ENCODE data around the gene MGAT5.
A peak's percentile ranks its signal among the peaks of the same experiment; 100 is the strongest.

Gene MGAT5

DNA sequence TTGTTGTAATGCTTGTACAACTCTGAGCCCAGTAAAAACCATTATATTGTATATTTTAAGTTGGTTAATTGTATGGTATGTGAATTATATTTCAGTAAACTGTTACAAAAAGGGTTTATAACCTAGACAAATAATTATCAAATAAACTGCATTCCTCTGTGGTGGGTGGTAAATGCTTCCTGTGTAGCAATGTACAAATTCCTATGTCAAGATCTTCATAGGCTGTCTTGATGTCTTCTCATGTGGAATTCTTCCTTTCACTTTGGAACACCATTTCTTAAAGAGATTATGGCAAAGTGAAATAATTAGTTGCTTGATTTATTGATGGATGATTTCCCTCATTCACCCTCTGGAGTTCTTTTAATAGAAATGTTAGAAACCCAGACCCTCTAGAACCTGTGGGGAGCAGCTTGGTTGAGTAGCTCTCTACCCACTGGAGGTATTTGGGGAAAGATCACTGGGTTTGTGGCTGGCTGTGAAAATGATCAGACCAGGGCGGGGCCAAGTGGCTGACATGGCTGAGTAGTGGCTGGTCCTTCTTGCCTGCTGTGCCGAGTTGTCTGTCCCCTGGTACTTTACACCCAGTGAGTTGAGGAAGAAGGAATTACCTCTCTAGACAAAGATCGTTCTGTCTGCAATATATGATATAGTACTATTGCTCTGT is 22.4 kb upstream of the MGAT5 start:
- DNase-seq (ENCODE audit: low spot score): no peak

DNA sequence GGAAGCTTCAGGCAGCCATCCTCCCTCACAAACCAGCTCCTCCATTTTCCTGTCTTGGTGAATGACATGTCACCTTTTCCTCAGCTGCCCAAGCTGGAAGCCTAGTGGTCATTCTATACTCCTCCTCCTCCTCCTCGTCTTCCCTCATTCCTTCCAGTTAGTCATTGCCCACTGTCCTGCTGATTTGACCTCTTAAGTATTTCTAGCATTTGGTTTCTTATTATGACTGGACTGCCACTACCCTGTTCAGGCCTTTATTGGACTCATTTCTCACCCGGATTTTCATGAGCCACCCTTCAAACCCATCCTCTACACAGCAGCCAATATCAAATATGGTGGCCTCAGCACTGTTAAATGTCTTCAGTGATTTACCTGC is 21.9 kb upstream of the MGAT5 start:
- DNase-seq (ENCODE audit: low spot score): no peak

DNA sequence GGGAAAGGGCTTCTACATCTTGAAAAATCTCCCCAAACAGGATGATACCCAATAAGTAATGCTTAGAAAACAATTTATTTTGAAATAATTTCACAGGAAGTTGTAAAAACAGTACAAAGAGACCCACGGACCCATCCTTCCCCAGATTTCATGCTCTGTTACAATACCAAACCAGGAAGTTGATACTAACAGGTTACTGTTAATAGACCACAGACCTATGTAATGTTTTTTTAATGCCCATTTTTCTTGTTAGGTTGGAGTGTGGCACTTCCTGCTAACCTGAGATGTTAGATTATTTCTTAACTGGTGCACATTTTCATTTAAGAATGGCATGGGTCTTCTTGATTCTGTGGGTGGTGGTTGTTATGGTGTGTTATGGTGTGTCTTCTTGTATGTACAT is 21.4 kb upstream of the MGAT5 start:
- no peak for DNase-seq (ENCODE audit: low spot score)

DNA sequence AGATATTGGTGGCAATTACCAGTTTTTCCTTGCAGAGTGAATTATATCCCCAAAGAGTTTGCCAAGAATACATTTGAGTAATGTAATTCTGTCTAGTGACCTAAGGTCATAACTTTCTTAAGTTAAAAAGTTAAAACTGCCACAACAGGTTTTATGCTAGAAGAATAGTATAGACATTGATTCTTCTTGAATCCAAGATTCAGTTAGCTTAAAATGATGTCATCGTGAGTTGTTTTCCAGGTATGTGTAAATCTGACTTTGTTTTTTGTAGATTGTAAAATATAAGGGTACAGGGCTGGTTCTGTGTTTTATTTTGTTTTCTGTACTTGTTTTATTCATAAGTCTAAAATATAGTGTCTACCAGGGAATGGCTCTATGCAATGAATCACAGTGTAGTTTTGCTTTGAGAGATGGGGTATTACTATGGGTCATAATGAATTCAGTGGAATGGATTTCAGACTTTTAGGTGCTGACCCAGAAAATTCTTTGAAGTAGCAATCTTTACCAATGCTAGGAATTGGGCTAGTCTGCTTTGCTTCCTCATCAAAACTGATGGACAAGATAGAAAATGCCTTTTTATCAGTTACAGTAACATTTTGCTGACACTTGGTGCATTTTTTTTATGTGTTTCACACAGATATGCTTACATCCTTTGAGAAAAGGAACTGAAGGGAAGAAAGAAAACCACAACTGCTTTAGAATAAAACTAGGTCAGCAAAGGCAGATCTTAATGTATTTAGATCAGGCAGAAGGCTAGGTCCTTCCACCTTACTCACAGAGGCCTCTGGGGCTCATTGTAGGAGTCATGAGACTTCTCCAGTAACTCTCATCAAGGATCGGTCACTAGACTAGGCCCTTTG is 20.8 kb upstream of the MGAT5 start:
- no peak for DNase-seq (ENCODE audit: low spot score)

DNA sequence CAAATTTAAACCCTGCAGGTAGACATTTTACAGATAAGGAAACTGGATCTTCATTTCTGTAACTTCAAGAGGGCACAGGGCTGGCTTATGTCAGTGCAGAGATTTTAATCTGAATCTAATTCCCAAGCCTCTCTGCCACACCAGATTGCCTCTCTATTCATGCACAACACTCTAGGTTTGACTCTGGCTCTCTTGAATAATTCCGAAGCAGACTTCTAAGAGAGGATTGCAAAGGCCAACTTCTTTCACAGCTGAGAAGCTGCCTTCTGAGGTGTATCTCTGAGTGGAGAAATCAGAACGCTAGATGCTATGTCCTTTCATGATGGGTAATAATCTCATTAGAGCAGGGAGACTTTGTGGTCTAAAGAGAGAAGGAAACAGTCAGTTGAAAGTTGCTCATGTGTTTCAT is 20.1 kb upstream of the MGAT5 start:
- DNase-seq (ENCODE audit: low spot score): no peak

DNA sequence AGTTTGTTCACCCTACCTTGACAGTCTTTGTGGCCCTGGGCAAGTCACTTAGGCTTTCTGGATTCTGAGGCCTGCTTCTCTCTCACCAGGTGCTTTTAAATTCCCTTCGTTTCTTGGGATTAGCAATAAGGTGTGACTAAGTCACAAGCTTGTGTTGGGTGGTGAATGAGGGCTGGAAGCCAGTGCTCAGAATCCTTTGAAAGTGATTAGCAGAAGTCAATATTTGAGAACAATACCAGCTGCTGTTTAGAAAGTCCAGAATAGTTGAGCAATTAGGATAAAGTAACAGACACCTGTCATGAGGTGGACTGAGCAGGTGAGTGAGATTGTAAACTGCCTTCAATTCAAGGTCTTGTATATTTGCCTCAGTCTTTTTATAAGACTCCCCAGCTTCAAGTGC is 19.3 kb upstream of the MGAT5 start:
- DNase-seq (ENCODE audit: low spot score): no peak

DNA sequence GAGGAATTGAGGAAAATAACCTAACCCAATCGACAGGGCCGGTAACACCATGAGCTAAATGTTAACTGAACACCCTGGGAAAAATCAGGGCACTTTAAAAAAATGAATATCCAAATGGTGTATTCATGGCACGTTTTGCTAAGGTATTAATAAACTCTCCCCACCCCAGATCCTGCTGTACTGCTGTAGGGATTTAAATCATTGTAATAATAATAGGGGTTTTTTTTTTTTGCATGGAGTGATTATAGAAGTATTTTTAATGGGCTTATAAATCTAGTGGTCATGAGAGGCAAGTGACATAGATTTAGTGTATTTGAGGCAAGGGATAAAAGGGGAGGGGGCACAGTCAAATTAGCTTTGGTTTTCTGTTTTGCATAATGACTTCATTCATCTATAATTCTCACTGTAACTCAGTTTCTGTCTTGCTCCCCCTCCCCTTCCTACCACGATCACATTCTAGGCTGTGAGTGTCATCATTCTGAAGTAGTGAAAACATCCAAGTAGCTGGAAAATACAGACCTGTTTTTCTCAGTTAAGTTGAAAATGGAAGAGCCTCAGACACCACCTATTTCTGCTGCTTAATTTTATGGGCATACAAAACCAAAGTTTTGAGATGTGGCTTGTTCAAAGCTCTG is 18.2 kb upstream of the MGAT5 start:
- DNase-seq (ENCODE audit: low spot score): no peak

DNA sequence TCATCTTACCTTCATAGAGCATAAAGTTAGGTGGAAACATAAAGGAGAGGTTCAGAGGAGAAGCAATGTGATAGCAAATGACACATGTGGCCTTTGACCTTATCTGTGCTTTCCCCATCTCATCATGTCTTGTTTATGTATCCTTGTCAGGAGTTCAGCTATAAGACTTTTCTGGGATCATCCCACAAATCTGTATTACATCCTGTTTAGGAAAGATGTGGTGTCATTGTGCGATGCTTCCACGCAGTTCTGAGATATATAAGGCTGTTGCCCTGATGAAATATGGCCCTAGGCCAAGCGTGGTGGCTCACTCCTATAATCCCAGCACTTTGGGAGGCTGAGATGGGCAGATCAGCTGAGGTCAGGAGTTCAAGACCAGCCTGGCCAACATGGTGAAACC is 15.5 kb upstream of the MGAT5 start:
- DNase-seq (ENCODE audit: low spot score): no peak

DNA sequence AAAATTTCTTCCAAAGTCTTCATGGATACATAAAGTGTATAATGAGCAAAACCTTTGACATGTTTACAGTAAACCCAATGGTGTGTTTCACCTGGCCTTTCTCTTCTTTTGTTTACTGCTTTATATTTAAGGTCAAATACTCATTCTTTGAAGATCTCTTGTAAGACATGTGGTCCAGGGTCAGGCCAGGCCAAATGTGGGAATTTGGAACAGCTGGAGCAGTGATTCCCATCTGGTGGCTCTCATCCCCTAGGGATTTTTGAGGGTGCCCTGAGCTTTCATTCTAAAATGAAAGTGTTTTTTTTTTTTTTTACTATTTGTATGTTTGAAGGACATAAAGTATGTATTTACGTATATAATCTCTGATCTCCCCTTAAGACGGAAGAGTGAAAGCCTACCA is 13.8 kb upstream of the MGAT5 start:
- DNase-seq (ENCODE audit: low spot score): no peak

DNA sequence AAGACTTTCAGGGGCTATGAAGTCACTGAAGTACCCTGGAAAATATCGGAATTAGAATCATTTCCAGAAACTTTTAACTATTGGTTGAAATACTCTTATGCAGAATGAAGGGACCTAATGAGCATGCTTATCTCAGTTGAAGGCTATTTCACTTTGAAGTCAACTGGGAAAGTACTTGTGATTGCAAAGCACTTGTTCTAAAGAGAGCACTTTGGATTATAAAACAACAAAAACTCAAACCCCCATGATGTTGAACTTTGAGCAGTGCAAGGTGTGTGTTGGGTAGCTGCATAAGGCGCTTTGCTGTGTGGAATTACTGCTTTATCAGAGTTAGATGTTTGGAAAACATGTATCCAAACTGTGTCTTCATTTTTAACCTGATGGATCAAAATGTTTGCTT is 12.0 kb upstream of the MGAT5 start:
- no peak for DNase-seq (ENCODE audit: low spot score)

DNA sequence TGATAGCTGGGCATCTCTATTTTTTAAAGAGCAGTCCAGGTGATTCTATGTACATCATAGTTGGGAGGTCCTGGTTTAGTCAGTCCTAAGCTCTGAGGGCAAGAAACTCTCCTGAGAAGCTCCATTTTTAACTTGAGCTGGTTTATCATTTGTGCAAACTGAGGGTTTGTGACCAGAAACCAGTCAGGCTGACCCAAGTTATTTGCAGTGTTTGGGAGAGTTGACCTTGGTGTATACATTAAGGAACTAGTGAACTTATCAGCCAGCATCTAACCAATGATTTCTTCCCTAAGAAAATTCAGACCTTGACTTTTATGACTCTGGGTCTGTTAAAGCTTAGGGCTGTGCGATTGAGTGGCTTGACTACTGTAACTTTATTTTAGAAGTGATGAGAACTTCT is 10.6 kb upstream of the MGAT5 start:
- DNase-seq (ENCODE audit: low spot score): no peak

DNA sequence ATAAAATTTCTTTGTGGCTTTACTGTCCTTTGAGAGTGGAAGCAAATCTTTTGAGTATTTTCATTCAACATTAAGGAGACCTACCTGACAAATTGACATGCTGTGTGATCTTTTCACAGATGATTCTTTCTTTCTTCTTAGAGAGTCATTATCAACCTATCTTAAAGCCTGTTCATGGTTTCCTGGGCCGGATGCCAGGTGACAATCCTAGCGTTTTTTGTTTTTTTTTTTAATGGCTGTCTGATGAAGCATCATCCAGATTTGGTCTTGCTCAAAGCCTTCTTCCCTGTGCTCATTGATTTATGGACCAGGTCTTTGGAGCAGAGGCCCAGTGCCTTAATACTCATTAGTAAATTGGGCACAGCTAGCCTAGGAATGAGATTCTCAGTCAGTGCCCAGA is 9.8 kb upstream of the MGAT5 start:
- no peak for DNase-seq (ENCODE audit: low spot score)

DNA sequence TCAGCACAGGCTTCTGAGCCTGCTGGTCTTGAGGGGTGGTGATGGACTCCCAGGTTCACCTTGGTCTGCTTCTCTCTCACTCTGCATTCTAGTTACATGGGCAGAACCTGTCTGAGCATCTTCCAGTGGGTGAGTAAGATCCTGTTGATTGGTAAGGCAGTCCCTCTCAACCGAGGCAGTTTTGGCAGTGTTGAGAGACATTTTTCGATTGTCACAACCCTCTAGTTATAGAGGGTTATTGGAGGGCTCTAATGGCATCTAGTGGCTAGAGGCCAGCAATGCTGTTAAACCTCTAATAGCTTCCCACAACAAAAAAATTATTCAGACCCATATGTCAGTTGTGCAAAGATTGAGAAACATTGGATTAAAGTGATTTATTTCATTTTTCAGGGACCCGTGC is 9.3 kb upstream of the MGAT5 start:
- DNase-seq (ENCODE audit: low spot score): no peak

DNA sequence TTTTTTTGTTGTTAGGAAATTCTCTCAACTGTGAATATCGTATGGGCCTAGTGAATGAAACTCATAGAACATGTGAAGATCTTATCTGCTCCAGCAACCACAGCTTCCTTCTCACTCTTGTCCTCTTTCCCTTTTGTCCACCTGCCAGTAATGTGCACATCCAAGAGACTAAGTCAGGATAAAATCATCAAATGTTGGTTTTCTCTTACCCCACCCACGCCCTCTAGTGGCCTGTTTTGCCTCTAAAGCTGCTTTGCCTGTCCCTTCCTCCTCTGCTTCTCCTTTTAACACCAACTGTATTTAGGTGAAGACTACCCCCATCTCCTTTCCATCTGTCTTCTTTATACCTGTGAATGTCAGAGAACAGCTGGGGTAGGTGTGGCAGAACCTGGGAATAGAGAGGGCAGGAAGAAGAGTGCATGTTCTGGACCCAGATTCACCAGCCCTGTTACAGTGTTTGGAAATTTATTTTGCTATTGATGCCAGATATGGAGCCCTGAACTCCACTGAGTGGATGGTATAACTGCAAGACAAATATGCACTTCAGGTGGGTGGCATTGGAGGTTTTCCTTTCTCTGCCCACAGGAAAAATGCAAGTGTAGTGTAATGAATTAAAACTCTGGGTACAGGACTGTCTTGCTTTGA is 8.4 kb upstream of the MGAT5 start:
- peak; percentile 80 for DNase-seq (ENCODE audit: low spot score)

DNA sequence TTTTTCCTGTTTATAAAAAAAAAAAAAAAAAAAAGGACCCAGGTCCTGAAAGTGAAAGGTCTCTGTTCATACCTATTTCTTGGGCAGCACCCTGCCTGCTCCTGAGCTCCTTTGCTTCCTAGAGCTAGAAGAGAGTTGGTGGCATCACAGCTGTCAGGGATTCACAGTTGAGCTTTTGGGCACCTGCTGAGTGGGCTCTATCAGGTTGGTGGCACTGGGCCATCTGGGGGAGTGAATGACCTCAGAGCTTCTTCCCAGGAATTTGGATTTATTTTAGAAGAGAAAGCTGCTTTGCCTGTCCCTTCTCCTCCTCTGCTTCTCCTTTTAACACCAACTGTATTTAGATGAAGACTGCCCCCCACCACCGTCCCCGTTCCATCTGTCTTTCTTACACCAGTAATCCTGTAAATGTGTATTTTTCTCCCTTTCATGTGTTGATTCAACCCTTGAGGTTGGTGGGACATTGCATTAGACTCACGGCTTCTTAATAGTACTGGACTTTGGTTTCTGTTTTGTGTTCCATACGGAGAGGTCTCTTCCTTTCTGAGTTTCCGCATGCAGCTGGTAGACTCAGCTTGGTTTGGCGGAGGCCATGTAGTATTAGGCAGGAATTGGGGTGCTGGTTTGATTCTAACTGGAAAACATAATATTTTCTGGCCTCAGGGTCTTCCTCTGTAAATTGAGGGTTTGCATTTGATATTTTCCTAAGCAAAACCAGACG is 7.6 kb upstream of the MGAT5 start:
- DNase-seq (ENCODE audit: low spot score): no peak

DNA sequence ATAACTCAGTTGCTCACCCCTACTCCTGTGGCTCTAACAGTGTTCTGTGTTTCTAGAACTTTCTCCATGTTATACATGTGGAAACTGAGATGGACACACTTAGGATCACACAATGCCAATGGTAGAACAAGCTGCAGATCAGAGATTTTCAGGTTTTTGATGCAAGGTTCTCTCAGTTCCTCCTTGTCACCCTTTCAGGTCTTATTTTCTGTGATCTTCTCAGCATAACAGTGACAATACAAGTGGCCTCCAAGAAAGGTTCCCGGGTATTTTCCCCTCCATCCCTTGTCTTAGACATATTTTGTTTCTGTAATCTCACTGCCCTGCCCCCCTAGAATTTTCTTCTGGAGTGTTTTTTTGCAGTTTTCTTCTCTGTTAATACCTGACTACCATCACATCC is 6.2 kb upstream of the MGAT5 start:
- no peak for DNase-seq (ENCODE audit: low spot score)

DNA sequence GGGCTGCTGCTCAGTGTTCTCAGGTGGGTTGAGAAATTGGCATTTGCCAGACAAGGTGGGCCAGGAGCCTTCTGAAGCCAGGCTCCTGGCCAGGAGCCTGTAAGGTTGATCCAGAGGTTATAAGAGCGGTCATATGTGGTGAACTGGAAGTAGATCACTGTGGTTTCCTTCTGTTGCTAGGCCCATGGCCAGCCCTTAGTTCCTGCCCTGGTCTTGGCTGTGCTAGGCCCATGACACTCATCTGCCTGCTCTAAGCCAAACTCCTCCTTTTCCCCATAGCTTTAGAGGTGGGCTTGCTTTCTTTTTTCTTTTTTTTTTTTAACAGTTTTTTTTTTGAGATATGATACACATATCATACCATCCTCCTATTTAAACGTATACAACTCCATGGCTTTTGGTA is 5.0 kb upstream of the MGAT5 start:
- no peak for DNase-seq (ENCODE audit: low spot score)

DNA sequence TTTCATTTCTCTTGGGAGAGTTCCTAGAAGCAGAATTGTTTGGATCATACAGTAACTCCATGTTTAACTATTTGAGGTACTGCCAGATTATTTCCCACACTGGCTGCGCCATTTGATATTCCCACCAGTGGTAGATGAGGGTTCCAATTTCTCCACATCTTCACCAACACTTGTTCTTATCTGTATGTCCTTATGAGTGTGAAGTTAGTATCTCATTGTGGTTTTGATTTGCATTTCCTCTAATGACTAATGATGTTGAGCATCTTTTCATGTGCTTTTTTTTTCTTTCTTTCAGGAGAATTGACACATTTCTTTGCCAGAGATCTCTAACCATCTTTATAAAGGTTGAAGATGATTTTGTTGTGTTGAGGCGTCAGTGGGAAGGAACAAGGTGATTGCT is 4.1 kb upstream of the MGAT5 start:
- DNase-seq (ENCODE audit: low spot score): no peak

DNA sequence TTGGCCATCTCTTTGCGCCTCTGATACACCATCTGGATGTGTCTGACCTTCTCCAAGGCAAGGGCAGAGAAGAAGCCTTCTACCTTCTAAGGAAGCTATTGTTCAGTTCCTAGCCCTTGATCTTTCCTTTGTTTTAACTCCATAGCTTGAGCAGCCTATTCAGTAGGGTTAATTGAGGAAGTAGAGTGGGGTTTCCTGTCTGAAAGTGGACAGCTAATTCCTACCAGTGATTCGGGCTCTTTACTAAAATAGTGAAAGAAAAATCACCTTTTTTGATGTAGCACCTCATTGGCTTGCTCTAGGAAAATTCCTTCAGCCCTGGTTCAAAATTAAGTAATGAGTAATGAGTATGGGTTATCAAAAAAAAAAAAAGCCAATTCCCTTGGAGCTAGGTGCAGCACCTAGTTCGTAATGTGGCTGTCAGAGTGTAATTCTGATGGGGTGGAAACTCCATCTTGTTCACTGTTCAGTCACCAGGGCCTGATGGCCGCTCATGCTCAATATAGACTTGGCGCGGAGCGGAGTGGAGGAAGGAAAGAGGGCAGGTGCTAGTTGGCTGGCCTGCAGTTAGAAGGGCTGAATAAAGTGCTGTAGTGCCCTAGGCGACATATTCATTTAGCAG is 2.9 kb upstream of the MGAT5 start:
- no peak for DNase-seq (ENCODE audit: low spot score)

DNA sequence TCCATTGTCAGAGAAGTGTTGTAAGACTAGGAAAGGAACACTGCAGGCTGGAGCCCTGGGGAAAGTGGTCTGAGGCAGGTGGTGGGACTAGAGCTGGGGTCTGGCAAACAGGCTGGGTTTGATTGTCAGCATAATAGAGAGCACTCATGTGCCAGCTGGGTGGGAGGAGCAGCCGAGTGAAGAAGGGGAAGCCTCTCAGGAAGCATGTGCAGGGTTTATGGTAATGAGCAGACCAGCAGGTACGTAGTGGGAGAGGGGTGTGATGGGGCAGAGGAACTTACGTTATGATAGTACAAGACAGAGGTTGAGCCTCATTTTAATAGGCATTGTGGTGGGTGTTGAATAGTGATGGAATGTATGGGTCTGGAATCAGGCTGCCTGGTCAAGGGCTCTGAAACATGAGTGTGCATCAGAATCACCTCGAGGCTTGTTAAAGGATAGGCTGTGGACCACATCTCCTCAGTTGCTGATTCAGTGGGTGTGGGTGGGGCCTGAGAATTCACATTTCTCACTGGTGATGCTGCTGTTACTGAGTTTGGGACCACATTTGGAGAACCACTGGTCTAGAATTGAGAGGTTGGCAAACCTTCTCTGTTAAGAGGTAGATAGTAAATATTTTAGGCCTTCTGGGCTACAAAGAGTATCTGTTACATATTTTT is 1.7 kb upstream of the MGAT5 start:
- DNase-seq (ENCODE audit: low spot score): no peak

DNA sequence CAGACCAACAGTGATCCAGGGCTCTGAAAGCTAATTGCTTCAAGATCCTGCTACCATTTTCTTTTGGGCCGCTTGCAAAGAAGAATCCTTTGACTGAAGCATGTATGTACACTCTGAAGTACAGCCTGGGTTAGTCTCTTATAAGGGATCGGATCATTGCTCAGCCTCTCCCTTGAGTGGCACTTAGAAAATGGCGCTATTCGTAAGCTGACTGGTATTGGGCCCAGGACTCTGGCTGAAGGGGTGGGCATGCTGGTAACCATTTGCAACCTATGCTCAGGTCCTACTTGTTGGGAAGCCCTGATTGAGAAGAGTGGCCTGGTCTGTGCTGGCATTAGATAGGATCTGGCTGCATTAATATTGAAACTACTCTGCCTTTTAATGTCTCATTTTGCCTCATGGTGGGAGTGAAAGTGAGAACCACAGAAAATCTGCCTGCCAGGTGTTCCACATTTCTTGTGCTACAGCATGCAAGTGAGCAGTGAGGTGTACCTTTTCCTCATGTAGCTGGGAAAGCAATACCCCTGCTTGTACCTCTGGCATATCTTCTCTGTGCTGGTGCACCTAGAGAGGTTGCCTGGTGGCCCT is 661 bp upstream of the MGAT5 start:
- no peak for DNase-seq (ENCODE audit: low spot score)
